GM10266 (cell line): ENCODE data around the gene TSEN2.
"Not testable (repeated sequence)": the region's sequence is repeated elsewhere in the genome, so short reads cannot be mapped to it uniquely, and the experiment has no call there.

ENCODE experiments used
- DNase-seq: peaks from one replicate; pipeline ENCODE4 v3.0.0; 2012; ENCODE audit errors: extremely low spot score
- TF ChIP-seq, protein P1 (sequence below): IDR thresholded peaks from 2 replicates; pipeline ENCODE4 v1.5.1; 2012; ENCODE audit warnings: mild to moderate bottlenecking, low read depth; ENCODE audit not compliant: control insufficient read depth, insufficient read depth; ENCODE audit errors: missing control alignments

TSEN2 gene

DNA sequence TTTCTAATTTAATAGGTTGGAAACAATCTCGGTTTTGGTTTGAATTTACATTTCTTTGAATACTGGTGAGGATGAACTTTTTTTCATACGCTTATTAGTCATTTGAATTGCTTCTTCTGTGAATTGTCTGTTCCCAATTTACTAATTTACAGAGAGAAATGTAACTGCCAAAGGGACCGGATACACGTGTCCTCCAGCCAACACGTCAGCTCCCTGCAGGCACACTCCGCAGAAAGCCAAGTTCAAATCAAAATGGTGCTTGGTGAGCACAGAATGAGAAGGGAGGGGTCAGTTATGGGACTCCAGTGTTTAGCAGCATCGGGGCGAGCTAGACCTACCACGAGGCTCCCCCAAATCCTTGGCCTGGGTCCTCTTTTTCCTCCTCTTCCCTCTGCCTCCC lies 10.8 kb upstream of the TSEN2 start:
- TF ChIP-seq, protein P1, sequence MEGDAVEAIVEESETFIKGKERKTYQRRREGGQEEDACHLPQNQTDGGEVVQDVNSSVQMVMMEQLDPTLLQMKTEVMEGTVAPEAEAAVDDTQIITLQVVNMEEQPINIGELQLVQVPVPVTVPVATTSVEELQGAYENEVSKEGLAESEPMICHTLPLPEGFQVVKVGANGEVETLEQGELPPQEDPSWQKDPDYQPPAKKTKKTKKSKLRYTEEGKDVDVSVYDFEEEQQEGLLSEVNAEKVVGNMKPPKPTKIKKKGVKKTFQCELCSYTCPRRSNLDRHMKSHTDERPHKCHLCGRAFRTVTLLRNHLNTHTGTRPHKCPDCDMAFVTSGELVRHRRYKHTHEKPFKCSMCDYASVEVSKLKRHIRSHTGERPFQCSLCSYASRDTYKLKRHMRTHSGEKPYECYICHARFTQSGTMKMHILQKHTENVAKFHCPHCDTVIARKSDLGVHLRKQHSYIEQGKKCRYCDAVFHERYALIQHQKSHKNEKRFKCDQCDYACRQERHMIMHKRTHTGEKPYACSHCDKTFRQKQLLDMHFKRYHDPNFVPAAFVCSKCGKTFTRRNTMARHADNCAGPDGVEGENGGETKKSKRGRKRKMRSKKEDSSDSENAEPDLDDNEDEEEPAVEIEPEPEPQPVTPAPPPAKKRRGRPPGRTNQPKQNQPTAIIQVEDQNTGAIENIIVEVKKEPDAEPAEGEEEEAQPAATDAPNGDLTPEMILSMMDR: no peak
- DNase-seq: no peak

DNA sequence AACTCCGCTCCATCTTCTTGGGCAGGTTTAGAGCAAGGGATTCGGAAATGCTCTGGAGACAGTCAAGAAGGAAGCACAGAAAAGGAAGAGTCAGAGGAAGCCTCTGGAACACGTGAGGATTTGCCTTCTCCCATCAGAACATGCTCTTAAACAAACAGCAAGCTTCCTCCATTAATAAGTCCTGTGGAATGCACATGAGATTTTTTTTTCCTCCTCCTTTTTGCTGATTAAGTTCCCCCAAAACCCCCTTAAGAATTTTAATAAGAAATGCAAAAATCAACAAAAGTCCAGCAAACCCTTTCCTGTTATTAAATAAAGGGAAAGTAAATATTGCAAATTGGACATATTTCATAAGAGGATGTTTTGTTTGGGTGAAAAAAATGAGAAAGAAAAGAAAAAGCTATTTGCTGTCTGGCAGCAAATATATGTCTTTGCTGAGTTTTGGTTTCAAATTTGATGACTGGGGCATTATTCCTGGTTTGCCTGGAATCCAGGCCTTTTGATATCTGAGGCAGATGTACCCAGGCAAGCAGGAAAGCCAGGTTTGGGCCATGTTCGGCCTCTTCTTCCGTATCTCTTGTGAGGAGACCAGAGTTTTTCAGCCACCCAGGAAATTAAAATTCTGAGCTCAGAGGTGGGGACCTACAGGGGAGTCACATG lies 7.9 kb upstream of the TSEN2 start:
- TF ChIP-seq, protein P1: no peak
- no peak for DNase-seq

DNA sequence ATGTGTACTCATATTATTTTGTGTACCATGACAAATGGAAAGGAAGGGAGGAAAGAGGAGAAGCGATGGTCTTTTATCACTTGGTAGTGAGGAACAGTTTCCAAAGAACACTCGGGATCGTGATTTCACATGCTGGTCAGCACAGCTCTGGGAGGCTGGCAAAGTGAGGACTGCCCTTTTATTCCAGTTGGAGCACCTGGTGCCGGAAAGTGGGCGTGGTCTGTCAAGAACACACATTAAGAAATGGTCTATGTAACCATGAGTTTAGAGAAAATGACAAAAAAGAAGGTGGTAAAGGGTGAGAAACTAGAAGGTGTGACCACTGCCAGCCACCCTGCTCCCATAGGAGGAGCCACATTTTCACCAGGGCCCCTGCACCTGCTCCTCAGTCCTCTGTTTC lies 7.0 kb upstream of the TSEN2 start:
- no peak for DNase-seq
- TF ChIP-seq, protein P1: no peak

DNA sequence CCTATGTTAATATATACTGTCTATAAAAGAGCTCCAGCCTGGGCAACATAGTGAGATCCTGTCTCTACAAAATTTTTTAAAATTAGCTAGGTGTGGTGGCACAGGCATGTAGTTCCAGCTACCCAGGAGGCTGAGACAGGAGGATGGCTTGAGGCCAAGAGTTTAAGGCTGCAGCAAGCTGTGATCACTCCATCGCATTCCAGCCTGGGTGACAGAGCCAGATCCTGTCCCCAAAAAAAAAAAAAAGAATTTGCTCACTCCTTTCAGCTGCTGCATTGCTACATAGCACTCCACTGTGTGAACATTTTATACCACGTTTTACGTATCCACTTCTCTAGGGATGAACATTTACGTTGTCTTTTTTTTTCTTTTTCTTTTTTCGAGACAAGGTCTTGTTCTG lies 6.0 kb upstream of the TSEN2 start:
- no peak for DNase-seq
- TF ChIP-seq, protein P1: no peak

DNA sequence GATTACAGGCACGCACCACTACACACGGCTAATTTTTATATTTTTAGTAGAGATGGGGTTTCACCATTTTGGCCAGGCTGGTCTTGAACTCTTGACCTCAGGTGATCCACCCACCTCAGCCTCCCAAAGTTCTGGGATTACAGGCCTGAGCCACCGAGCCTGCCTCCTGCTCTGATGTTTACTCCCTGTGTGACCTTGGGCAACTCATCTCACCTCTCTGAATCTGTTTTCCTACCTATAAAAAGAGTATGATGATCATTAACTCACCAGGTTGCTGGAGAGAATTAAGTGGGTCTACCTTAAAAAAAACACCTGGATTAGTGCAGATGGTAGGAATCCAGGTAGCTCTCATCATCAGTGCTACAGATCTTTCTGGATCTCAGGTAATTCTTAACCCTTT lies 5.1 kb upstream of the TSEN2 start:
- not testable (repeated sequence) for DNase-seq

DNA sequence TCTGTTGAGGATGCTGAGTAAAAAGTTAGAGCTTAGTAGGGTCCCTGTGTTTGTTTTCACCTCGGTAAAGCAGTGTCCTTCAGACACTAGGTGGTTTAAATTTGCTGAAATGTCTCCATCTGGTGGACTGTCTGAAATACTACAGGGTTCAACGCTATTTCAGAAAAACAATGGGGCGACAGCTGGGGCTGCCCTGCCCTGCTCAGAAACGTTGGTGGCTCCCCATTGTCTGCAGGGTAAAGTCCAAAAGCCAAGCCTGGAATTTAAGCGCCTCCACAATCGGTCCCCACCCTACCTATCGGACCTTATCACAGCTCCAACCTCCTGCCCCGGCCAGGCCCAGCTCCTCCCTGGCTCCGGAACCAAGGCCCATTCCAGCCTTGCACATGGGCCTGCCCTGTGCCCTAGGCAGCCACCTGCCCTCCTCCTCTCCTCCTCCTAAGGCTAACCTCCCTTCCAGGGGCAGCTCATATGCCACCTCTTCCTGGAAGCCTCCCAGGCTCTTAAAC lies 4.3 kb upstream of the TSEN2 start:
- DNase-seq: peak; percentile 65
- TF ChIP-seq, protein P1: peak; percentile 73

DNA sequence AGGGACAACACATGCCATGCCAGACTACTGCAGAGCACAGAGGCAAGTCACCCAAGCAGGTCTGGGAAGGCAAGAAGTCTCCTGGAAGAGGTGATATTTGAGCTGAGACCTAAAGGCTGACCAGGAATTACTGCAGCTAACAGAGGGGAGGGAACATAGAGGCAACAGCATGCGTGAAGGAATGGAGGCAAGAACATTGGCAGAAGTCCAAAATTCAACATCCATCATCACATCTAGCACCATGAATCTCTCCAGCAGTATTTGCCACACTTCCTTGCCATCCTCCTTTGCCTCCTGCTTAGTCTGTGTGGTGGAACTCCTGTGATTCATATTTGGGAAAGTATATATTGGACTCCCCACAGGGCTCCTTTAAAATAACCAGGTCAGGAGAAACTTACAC lies 870 bp upstream of the TSEN2 start:
- DNase-seq: no peak
- TF ChIP-seq, protein P1: no peak

DNA sequence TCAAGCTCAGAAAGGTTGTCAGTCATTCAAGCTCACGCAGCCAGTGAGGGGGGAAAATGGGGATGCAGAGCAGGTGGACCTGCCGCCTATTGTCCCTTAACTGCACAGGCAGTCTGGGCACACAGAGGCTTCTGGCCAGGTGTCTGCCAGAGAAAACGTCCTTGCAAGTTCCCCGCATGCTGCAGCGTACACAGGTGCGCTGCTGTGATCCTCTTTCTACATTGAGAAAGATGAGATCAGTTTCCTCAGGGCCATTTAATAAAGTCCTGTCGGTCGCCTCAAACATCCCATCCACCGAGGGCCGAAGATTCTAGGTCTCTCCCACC lies 445 bp upstream of the TSEN2 start:
- no peak for DNase-seq
- TF ChIP-seq, protein P1: no peak
